MM.1S (cell line): ENCODE results near the gene CNTNAP2.

ENCODE experiments used
- EZH2phosphoT487 ChIP-seq: fragments of 300-600 bp; sonication (generic); IDR thresholded peaks from 2 replicates; pipeline ENCODE4 v1.6.1; 2018; ENCODE audit warnings: antibody characterized with exemption, low read length
- TF ChIP-seq, protein P1 (sequence below): fragments of 300-600 bp; sonication (generic); IDR thresholded peaks from 2 replicates; pipeline ENCODE4 v1.5.1; 2016; ENCODE audit warnings: antibody characterized with exemption, low read length, mixed read lengths

DNA sequence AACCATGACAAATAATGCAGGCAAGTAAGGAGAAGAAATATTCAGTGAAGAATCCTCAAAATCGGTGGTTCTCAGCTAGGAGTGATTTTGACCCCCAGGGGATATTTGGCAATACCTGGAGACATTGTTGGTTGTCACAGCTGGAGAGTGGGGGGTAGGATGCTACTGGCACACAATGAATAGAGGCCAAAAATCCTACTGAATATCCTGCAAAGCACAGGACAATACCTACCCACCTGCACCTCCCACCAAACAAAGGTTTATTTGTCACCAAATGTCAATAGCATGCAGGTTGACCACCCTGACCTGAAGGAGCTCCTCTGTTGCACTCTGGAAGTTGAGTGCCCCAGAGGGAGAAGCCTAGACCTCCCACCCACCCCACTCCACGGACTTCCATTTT, 1028.6 kb downstream of the CNTNAP2 start:
- TF ChIP-seq, protein P1, sequence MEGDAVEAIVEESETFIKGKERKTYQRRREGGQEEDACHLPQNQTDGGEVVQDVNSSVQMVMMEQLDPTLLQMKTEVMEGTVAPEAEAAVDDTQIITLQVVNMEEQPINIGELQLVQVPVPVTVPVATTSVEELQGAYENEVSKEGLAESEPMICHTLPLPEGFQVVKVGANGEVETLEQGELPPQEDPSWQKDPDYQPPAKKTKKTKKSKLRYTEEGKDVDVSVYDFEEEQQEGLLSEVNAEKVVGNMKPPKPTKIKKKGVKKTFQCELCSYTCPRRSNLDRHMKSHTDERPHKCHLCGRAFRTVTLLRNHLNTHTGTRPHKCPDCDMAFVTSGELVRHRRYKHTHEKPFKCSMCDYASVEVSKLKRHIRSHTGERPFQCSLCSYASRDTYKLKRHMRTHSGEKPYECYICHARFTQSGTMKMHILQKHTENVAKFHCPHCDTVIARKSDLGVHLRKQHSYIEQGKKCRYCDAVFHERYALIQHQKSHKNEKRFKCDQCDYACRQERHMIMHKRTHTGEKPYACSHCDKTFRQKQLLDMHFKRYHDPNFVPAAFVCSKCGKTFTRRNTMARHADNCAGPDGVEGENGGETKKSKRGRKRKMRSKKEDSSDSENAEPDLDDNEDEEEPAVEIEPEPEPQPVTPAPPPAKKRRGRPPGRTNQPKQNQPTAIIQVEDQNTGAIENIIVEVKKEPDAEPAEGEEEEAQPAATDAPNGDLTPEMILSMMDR: no peak
- no peak for TF ChIP-seq EZH2phosphoT487
